ENCODE data around the gene DERL2. TPM values are rescaled to one million over a fixed set of nuclear protein-coding genes. Genes with fewer than 3 reads are reported as not detected.

DERL2 gene
- polyA plus RNA-seq, 1 donor (not counting 4 experiments of a cell fraction or from before 2014, with no cell fraction given): 83.6 TPM

DNA sequence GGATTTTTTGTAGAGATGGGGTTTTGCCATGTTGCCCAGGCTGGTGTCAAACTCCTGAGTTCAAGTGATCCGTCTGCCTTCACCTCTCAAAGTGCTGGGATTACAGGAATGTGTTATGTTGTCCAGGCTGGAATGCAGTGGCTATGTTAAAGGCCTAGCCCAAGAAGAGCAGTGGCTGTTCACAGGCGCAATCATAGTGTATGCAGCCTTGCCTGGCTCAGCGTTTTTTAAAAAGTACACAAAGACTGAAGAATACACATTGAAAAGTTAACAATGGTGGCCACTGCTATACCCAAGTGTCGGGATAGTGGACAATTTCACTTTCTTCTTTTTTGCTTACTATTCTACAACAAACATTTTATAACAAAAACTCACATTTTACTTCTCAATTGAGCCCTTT, 7.0 kb downstream of the DERL2 start:
- Histone ChIP-seq H3K9ac (ENCODE audit: control insufficient read depth, extremely low read depth, insufficient read depth, low read length) (no peak overlapping the region), H3K4me3 (ENCODE audit: control insufficient read depth in 2 of 3, extremely low read depth in 1 of 3, insufficient read depth in 2 of 3, low read depth in 1 of 3, low read length in 3 of 3) (no peak overlapping the region), H3K9me1 (ENCODE audit: control insufficient read depth, extremely low read depth, insufficient read depth, low read length) (no peaks in the 10 kb centered on the region), H3K9me3 (ENCODE audit: control insufficient read depth, low read depth, low read length) (no peaks in the 10 kb centered on the region), H4K20me1 (ENCODE audit: control insufficient read depth, extremely low read depth, insufficient read depth, low read length) (no peaks in the 10 kb centered on the region), H3K36me3 (ENCODE audit: control insufficient read depth in 2 of 2, extremely low read depth in 1 of 2, insufficient read depth in 2 of 2, low read length in 2 of 2) (peaks cover 19 to 50% of the 10 kb centered on the region in 2 experiments), H3K4me2 (ENCODE audit: control insufficient read depth, extremely low read depth, insufficient read depth, low read depth, low read length) (no peak overlapping the region), H3K27ac (ENCODE audit: control insufficient read depth, insufficient read depth, low read length) (no peak overlapping the region), H3K4me1 (ENCODE audit: control insufficient read depth, extremely low read depth, insufficient read depth, low read length) (no peaks in the 10 kb centered on the region), H2AFZ (ENCODE audit: control insufficient read depth, low read length) (no peak overlapping the region), H3K27me3 (ENCODE audit: control insufficient read depth, extremely low read depth, insufficient read depth, low read length) (no peaks in the 10 kb centered on the region), H3K79me2 (ENCODE audit: control insufficient read depth, insufficient read depth, low read length) (peaks cover 22% of the 10 kb centered on the region)
- TF ChIP-seq CTCF (optimal IDR thresholded peaks at IDR 0.05 in 1 of 3, IDR thresholded peaks at IDR 0.05 in 1 of 3, conservative IDR thresholded peaks at IDR 0.05 in 1 of 3; ENCODE audit: extremely low read depth in 1 of 3, insufficient read depth in 2 of 3, low read length in 3 of 3) (no peak), EZH2 (IDR thresholded peaks at IDR 0.05; ENCODE audit: low read length) (no peak)
- dilution Hi-C loops (cut with MboI; ENCODE audit: extremely low pct_ligation_motif_present, low sequenced_read_pairs): no loop called here
- no peak for DNase-seq (ENCODE audit: low read depth, low spot score)
- no peak for FAIRE-seq

GRCh38 chr17:5473906-5474305, 12.1 kb downstream of the DERL2 start:
- H2AFZ ChIP-seq (ENCODE audit: control insufficient read depth, low read length): no peak overlapping the region
- H3K4me3 ChIP-seq (ENCODE audit: control insufficient read depth in 2 of 3, extremely low read depth in 1 of 3, insufficient read depth in 2 of 3, low read depth in 1 of 3, low read length in 3 of 3): no peak overlapping the region
- H3K79me2 ChIP-seq (ENCODE audit: control insufficient read depth, insufficient read depth, low read length): peaks cover 5% of the 10 kb centered on the region
- H3K9me1 ChIP-seq (ENCODE audit: control insufficient read depth, extremely low read depth, insufficient read depth, low read length): no peaks in the 10 kb centered on the region
- TF ChIP-seq CTCF (optimal IDR thresholded peaks at IDR 0.05 in 1 of 3, IDR thresholded peaks at IDR 0.05 in 1 of 3, conservative IDR thresholded peaks at IDR 0.05 in 1 of 3; ENCODE audit: extremely low read depth in 1 of 3, insufficient read depth in 2 of 3, low read length in 3 of 3): no peak
- no peak for TF ChIP-seq EZH2 (IDR thresholded peaks at IDR 0.05; ENCODE audit: low read length)
- H3K4me1 ChIP-seq (ENCODE audit: control insufficient read depth, extremely low read depth, insufficient read depth, low read length): no peaks in the 10 kb centered on the region
- no peak for FAIRE-seq
- no peak overlapping the region for H3K4me2 ChIP-seq (ENCODE audit: control insufficient read depth, extremely low read depth, insufficient read depth, low read depth, low read length)
- H3K27ac ChIP-seq (ENCODE audit: control insufficient read depth, insufficient read depth, low read length): no peak overlapping the region
- H3K27me3 ChIP-seq (ENCODE audit: control insufficient read depth, extremely low read depth, insufficient read depth, low read length): no peaks in the 10 kb centered on the region
- peaks cover 13 to 28% of the 10 kb centered on the region in 2 experiments for H3K36me3 ChIP-seq (ENCODE audit: control insufficient read depth in 2 of 2, extremely low read depth in 1 of 2, insufficient read depth in 2 of 2, low read length in 2 of 2)
- dilution Hi-C loops (cut with MboI; ENCODE audit: extremely low pct_ligation_motif_present, low sequenced_read_pairs): no loop called here
- no peak for DNase-seq (ENCODE audit: low read depth, low spot score)
- H4K20me1 ChIP-seq (ENCODE audit: control insufficient read depth, extremely low read depth, insufficient read depth, low read length): no peaks in the 10 kb centered on the region
- no peak overlapping the region for H3K9ac ChIP-seq (ENCODE audit: control insufficient read depth, extremely low read depth, insufficient read depth, low read length)
- H3K9me3 ChIP-seq (ENCODE audit: control insufficient read depth, low read depth, low read length): no peaks in the 10 kb centered on the region

Data from keratinocyte (primary cell).